ENCODE measurements around the gene YTHDF1.

Gene YTHDF1

GRCh38 chr20:63216041-63216848, at the start of gene YTHDF1:
Gene YTHDF1, minus strand, starts transcription at chr20:63216131. Its CDS starts 239 bp downstream, at chr20:63215892.
- peak; percentile 50 for DNase-seq (ENCODE audit: low read depth)
- H3K4me3 ChIP-seq (ENCODE audit: control insufficient read depth, low read depth, low read length), result peak within 1 kb of the TSS; percentile 92
- no peak for TF ChIP-seq CTCF (IDR thresholded peaks at IDR 0.05; ENCODE audit: control insufficient read depth, insufficient read depth, low read depth, low read length, missing control alignments)

GRCh38 chr20:63264519-63264918, 48.6 kb upstream of the YTHDF1 start:
- DNase-seq (ENCODE audit: low read depth), result no peak
- no peak overlapping the region for H3K4me3 ChIP-seq (ENCODE audit: control insufficient read depth, low read depth, low read length)
- no peak for TF ChIP-seq CTCF (IDR thresholded peaks at IDR 0.05; ENCODE audit: control insufficient read depth, insufficient read depth, low read depth, low read length, missing control alignments)

- TF ChIP-seq CTCF (IDR thresholded peaks at IDR 0.05; ENCODE audit: control insufficient read depth, insufficient read depth, low read depth, low read length, missing control alignments), result no peak
- H3K4me3 ChIP-seq (ENCODE audit: control insufficient read depth, low read depth, low read length), result no peak overlapping the region
- no peak for DNase-seq (ENCODE audit: low read depth)
Observed at GRCh38 chr20:63264000-63264399, 48.1 kb upstream of the YTHDF1 start.

GRCh38 chr20:63262836-63263235, 46.9 kb upstream of the YTHDF1 start:
- no peak for DNase-seq (ENCODE audit: low read depth)
- TF ChIP-seq CTCF (IDR thresholded peaks at IDR 0.05; ENCODE audit: control insufficient read depth, insufficient read depth, low read depth, low read length, missing control alignments), result no peak
- H3K4me3 ChIP-seq (ENCODE audit: control insufficient read depth, low read depth, low read length), result no peak overlapping the region

GRCh38 chr20:63261795-63262528, 46.0 kb upstream of the YTHDF1 start:
- no peak for DNase-seq (ENCODE audit: low read depth)
- no peak for TF ChIP-seq CTCF (IDR thresholded peaks at IDR 0.05; ENCODE audit: control insufficient read depth, insufficient read depth, low read depth, low read length, missing control alignments)

GRCh38 chr20:63261060-63261794, 45.3 kb upstream of the YTHDF1 start:
- H3K4me3 ChIP-seq (ENCODE audit: control insufficient read depth, low read depth, low read length), result no peak overlapping the region
- TF ChIP-seq CTCF (IDR thresholded peaks at IDR 0.05; ENCODE audit: control insufficient read depth, insufficient read depth, low read depth, low read length, missing control alignments), result no peak
- DNase-seq (ENCODE audit: low read depth), result no peak

More at GRCh38 chr20:63261795-63262528, 46.0 kb upstream of the YTHDF1 start:
- H3K4me3 ChIP-seq (ENCODE audit: control insufficient read depth, low read depth, low read length), result no peak overlapping the region
